ENCODE measurements around the gene TMC7. TPM values are rescaled to one million over a fixed set of nuclear protein-coding genes. Genes with fewer than 3 reads are reported as not detected.

Gene TMC7
- total RNA-seq, 1 donor from 2014 or later = 2.5 TPM

- TF ChIP-seq CTCF (IDR thresholded peaks at IDR 0.05; ENCODE audit: partially characterized antibody, unreplicated experiment) = no peak
- H3K9me3 Mint-ChIP-seq (ENCODE audit: unreplicated experiment) = peaks cover 1% of the 10 kb centered on the region
- H3K4me1 Mint-ChIP-seq (ENCODE audit: low read depth, unreplicated experiment) = no peaks in the 10 kb centered on the region
- H3K27ac Mint-ChIP-seq (ENCODE audit: unreplicated experiment) = no peak overlapping the region
- H3K4me3 Mint-ChIP-seq (ENCODE audit: unreplicated experiment) = no peak overlapping the region
- peaks cover 4% of the 10 kb centered on the region for H3K36me3 Mint-ChIP-seq (ENCODE audit: unreplicated experiment)
- H3K27me3 Mint-ChIP-seq (ENCODE audit: unreplicated experiment) = peaks cover 6% of the 10 kb centered on the region
- no peak for DNase-seq
These were observed 105.7 kb downstream of the TMC7 start for GRCh38 chr16:19089410-19089955.

GRCh38 chr16:19090916-19091315 lies 107.2 kb downstream of the TMC7 start:
- Mint-ChIP-seq H3K36me3 (ENCODE audit: unreplicated experiment) (peaks cover 4% of the 10 kb centered on the region), H3K27me3 (ENCODE audit: unreplicated experiment) (peaks cover 6% of the 10 kb centered on the region), H3K4me1 (ENCODE audit: low read depth, unreplicated experiment) (no peaks in the 10 kb centered on the region), H3K9me3 (ENCODE audit: unreplicated experiment) (peaks cover 1% of the 10 kb centered on the region), H3K27ac (ENCODE audit: unreplicated experiment) (no peak overlapping the region), H3K4me3 (ENCODE audit: unreplicated experiment) (no peak overlapping the region)
- no peak for DNase-seq
- no peak for TF ChIP-seq CTCF (IDR thresholded peaks at IDR 0.05; ENCODE audit: partially characterized antibody, unreplicated experiment)

- no peaks in the 10 kb centered on the region for H3K4me1 Mint-ChIP-seq (ENCODE audit: low read depth, unreplicated experiment)
- H3K9me3 Mint-ChIP-seq (ENCODE audit: unreplicated experiment) = peaks cover 1% of the 10 kb centered on the region
- no peak for TF ChIP-seq CTCF (IDR thresholded peaks at IDR 0.05; ENCODE audit: partially characterized antibody, unreplicated experiment)
- peaks cover 5% of the 10 kb centered on the region for H3K36me3 Mint-ChIP-seq (ENCODE audit: unreplicated experiment)
- peaks cover 4% of the 10 kb centered on the region for H3K27me3 Mint-ChIP-seq (ENCODE audit: unreplicated experiment)
- H3K27ac Mint-ChIP-seq (ENCODE audit: unreplicated experiment) = no peak overlapping the region
- no peak overlapping the region for H3K4me3 Mint-ChIP-seq (ENCODE audit: unreplicated experiment)
- DNase-seq = no peak
These were observed 109.1 kb downstream of the TMC7 start for GRCh38 chr16:19092653-19093410.

GRCh38 chr16:19093631-19094541 lies 110.2 kb downstream of the TMC7 start:
- peaks cover 9% of the 10 kb centered on the region for H3K36me3 Mint-ChIP-seq (ENCODE audit: unreplicated experiment)
- DNase-seq = no peak
- H3K9me3 Mint-ChIP-seq (ENCODE audit: unreplicated experiment) = peaks cover 1% of the 10 kb centered on the region
- H3K4me3 Mint-ChIP-seq (ENCODE audit: unreplicated experiment) = no peak overlapping the region
- H3K27me3 Mint-ChIP-seq (ENCODE audit: unreplicated experiment) = peaks cover 4% of the 10 kb centered on the region
- H3K27ac Mint-ChIP-seq (ENCODE audit: unreplicated experiment) = no peak overlapping the region
- no peaks in the 10 kb centered on the region for H3K4me1 Mint-ChIP-seq (ENCODE audit: low read depth, unreplicated experiment)
- TF ChIP-seq CTCF (IDR thresholded peaks at IDR 0.05; ENCODE audit: partially characterized antibody, unreplicated experiment) = no peak

Data from glutamatergic neuron (in vitro differentiated cells).